ENCODE data around the gene HSPB2. TPM values are rescaled to one million over a fixed set of nuclear protein-coding genes. Genes with fewer than 3 reads are reported as not detected.

Gene HSPB2
- total RNA-seq, 4 donors from 2014 or later = 1.4 to 3.6 (median 2.4) TPM

DNA sequence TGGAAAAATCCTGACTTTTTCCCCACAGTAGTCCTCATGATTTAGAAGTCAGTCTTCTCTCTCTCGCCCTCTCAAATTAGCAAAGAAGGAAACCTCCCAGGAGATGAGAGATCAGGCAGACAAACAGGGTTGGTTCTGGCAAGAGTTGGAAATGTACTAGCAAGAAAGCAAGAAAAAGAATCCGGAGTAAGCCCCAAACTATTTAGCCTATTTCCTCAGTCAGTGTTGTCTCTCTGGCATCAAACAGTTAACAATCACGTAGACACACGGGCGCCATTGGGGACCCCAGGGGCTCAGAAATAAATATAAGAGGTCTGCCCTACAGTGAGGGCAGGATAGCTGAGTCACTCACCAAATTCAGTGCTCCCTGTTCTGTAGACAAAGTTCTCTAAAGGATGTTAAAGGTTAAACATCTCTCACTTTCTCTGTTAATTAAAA is 10.8 kb downstream of the HSPB2 start:
- TF ChIP-seq CTCF (IDR thresholded peaks at IDR 0.05; ENCODE audit: low read depth) = no peak

GRCh38 chr11:111923951-111924350 is 11.4 kb downstream of the HSPB2 start:
- no peak for TF ChIP-seq CTCF (IDR thresholded peaks at IDR 0.05; ENCODE audit: low read depth)

DNA sequence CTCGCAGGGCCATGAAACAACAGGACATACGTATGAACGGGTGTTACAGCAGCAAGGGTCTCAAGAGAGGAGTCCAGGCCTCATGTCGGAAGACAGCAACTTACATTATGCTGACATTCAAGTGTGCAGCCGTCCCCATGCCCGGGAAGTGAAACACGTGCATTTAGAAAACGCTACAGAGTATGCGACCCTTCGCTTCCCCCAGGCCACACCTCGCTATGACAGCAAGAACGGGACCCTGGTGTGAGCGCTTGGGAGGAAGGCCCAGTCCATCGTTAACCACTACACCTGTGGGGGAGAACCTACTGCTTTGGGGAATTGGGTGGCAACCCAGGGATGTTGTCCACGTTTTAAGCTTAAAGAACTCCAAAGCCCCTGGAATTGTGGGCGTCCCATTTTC is 13.4 kb downstream of the HSPB2 start:
- TF ChIP-seq CTCF (IDR thresholded peaks at IDR 0.05; ENCODE audit: low read depth) = no peak

GRCh38 chr11:111926505-111927391 is 14.2 kb downstream of the HSPB2 start:
- no peak for TF ChIP-seq CTCF (IDR thresholded peaks at IDR 0.05; ENCODE audit: low read depth)

GRCh38 chr11:111930472-111930871 is 17.9 kb downstream of the HSPB2 start:
- TF ChIP-seq CTCF (IDR thresholded peaks at IDR 0.05; ENCODE audit: low read depth) = no peak

- no peak for TF ChIP-seq CTCF (IDR thresholded peaks at IDR 0.05; ENCODE audit: low read depth)
These were observed 20.0 kb downstream of the HSPB2 start for GRCh38 chr11:111932611-111932950.

GRCh38 chr11:111933872-111934271 is 21.3 kb downstream of the HSPB2 start:
- TF ChIP-seq CTCF (IDR thresholded peaks at IDR 0.05; ENCODE audit: low read depth) = no peak
